H9 (cell line): ENCODE data around the gene CDHR5. TPM values are rescaled to one million over a fixed set of nuclear protein-coding genes. Genes with fewer than 3 reads are reported as not detected.

Experiments
- DNase-seq: peaks from one replicate; pipeline ENCODE4 v3.0.0-alpha.2; 2017
- H2AFZ ChIP-seq: one replicate; pipeline ENCODE4 v1.6.1; 2013; ENCODE audit warnings: mild to moderate bottlenecking, low read length, control low read depth, moderate library complexity
- H2AK5ac ChIP-seq: 2 replicates; pipeline ENCODE4 v1.6.1; 2013; ENCODE audit warnings: low read length, control low read depth, mixed read lengths; ENCODE audit not compliant: insufficient read length
- H2BK120ac ChIP-seq: one replicate; pipeline ENCODE4 v1.6.1; 2013; ENCODE audit warnings: low read depth, mild to moderate bottlenecking, low read length, control low read depth, inconsistent platforms; ENCODE audit not compliant: poor library complexity, severe bottlenecking
- H2BK12ac ChIP-seq: 2 replicates; pipeline ENCODE4 v1.6.1; 2013; ENCODE audit warnings: low read length, control low read depth, mixed read lengths, low read depth; ENCODE audit not compliant: insufficient read length
- H2BK15ac ChIP-seq: 2 replicates; pipeline ENCODE4 v1.6.1; 2013; ENCODE audit warnings: low read depth, low read length, control low read depth
- H2BK20ac ChIP-seq: one replicate; pipeline ENCODE4 v1.6.1; 2013; ENCODE audit warnings: low read depth, mild to moderate bottlenecking, low read length, control low read depth, inconsistent platforms; ENCODE audit not compliant: poor library complexity, severe bottlenecking
- H2BK5ac ChIP-seq: 2 replicates; pipeline ENCODE4 v1.6.1; 2013; ENCODE audit warnings: low read length, control low read depth, mixed read lengths; ENCODE audit not compliant: insufficient read length
- H3K14ac ChIP-seq: 2 replicates; pipeline ENCODE4 v1.6.1; 2013; ENCODE audit warnings: low read length, control low read depth; ENCODE audit not compliant: insufficient read depth
- H3K18ac ChIP-seq: 2 replicates; pipeline ENCODE4 v1.6.1; 2013; ENCODE audit warnings: low read depth, mild to moderate bottlenecking, mixed read lengths, low read length, control low read depth; ENCODE audit not compliant: insufficient read length
- H3K23ac ChIP-seq: 2 replicates; pipeline ENCODE4 v1.6.1; 2013; ENCODE audit warnings: low read length, control low read depth, mixed read lengths, low read depth; ENCODE audit not compliant: insufficient read length
- H3K23me2 ChIP-seq: 2 replicates; pipeline ENCODE4 v1.6.1; 2013; ENCODE audit warnings: low read depth, mild to moderate bottlenecking, mixed read lengths, low read length, control low read depth; ENCODE audit not compliant: insufficient read length, poor library complexity, severe bottlenecking
- H3K27ac ChIP-seq: 2 replicates; pipeline ENCODE4 v1.5.1; 2013; ENCODE audit warnings: low read length, control low read depth, mixed read lengths, low read depth; ENCODE audit not compliant: insufficient read length
- H3K27me3 ChIP-seq: 2 replicates; pipeline ENCODE4 v1.6.1; 2013; ENCODE audit warnings: low read length, control low read depth, inconsistent platforms; ENCODE audit not compliant: insufficient read depth
- H3K4ac ChIP-seq: 2 replicates; pipeline ENCODE4 v1.6.1; 2013; ENCODE audit warnings: low read depth, mild to moderate bottlenecking, control low read depth, inconsistent platforms, low read length, moderate library complexity
- H3K4me1 ChIP-seq: 2 replicates; pipeline ENCODE4 v1.6.1; 2013; ENCODE audit warnings: low read length, control low read depth, inconsistent platforms; ENCODE audit not compliant: insufficient read depth
- H3K4me2 ChIP-seq: 2 replicates; pipeline ENCODE4 v1.6.1; 2013; ENCODE audit warnings: low read length, control low read depth, mixed read lengths; ENCODE audit not compliant: insufficient read length, insufficient read depth
- H3K56ac ChIP-seq: 2 replicates; pipeline ENCODE4 v1.6.1; 2013; ENCODE audit warnings: low read depth, mild to moderate bottlenecking, mixed read lengths, low read length, control low read depth; ENCODE audit not compliant: insufficient read length
- H3K79me1 ChIP-seq: 2 replicates; pipeline ENCODE4 v1.6.1; 2013; ENCODE audit warnings: low read depth, mild to moderate bottlenecking, moderate library complexity, low read length, control low read depth, inconsistent platforms; ENCODE audit not compliant: insufficient read depth, poor library complexity, severe bottlenecking
- H3K79me2 ChIP-seq: 2 replicates; pipeline ENCODE4 v1.6.1; 2013; ENCODE audit warnings: low read length, control low read depth, inconsistent platforms; ENCODE audit not compliant: insufficient read depth
- H3K9ac ChIP-seq: 2 replicates; pipeline ENCODE4 v1.6.1; 2013; ENCODE audit warnings: low read length, control low read depth, mixed read lengths; ENCODE audit not compliant: insufficient read length; ENCODE audit errors: extremely low read depth
- H3K9me3 ChIP-seq: one replicate; pipeline ENCODE4 v1.6.1; 2013; ENCODE audit warnings: low read depth, low read length, inconsistent platforms; ENCODE audit not compliant: control insufficient read depth
- H3T11ph ChIP-seq: one replicate; pipeline ENCODE4 v1.6.1; 2013; ENCODE audit warnings: mild to moderate bottlenecking, low read length, control low read depth, inconsistent platforms
- H4K20me1 ChIP-seq: one replicate; pipeline ENCODE4 v1.6.1; 2013; ENCODE audit not compliant: control insufficient read depth, insufficient read length, insufficient read depth
- H4K5ac ChIP-seq: 2 replicates; pipeline ENCODE4 v1.6.1; 2013; ENCODE audit warnings: low read depth, mild to moderate bottlenecking, mixed read lengths, low read length, control low read depth; ENCODE audit not compliant: insufficient read length
- H4K8ac ChIP-seq: replicated peaks from 2 replicates; pipeline ENCODE4 v1.6.1; 2013; ENCODE audit warnings: low read length, control low read depth, mixed read lengths, low read depth; ENCODE audit not compliant: insufficient read length
- H4K91ac ChIP-seq: 2 replicates; pipeline ENCODE4 v1.6.1; 2013; ENCODE audit warnings: low read depth, mild to moderate bottlenecking, moderate library complexity, mixed read lengths, low read length, control low read depth; ENCODE audit not compliant: insufficient read length
- H3K27ac Mint-ChIP-seq, 3 experiments: 2 replicates in 2 of 3; 3 replicates in 1 of 3; pipeline ENCODE4 v1.8.0; 2020 to 2021; ENCODE audit warnings: mixed read lengths in 3 of 3, mild to moderate bottlenecking in 1 of 3, moderate library complexity in 1 of 3
- H3K27me3 Mint-ChIP-seq: 2 replicates; pipeline ENCODE4 v1.8.0; 2021; ENCODE audit warnings: low read depth, mild to moderate bottlenecking, moderate library complexity, mixed read lengths
- H3K36me3 Mint-ChIP-seq, 3 experiments: 2 replicates in 2 of 3; 3 replicates in 1 of 3; pipeline ENCODE4 v1.8.0; 2020 to 2021; ENCODE audit warnings: low read depth in 3 of 3, mixed read lengths in 3 of 3; ENCODE audit not compliant: insufficient read depth in 1 of 3
- H3K4me1 Mint-ChIP-seq, 2 experiments: 2 replicates each; pipeline ENCODE4 v1.8.0; 2020; ENCODE audit warnings: mixed read lengths in 2 of 2
- H3K4me3 Mint-ChIP-seq, 2 experiments: 2 replicates in 1 of 2; 3 replicates in 1 of 2; pipeline ENCODE4 v1.8.0; 2020 to 2021; ENCODE audit warnings: mild to moderate bottlenecking in 2 of 2, mixed read lengths in 2 of 2, moderate library complexity in 1 of 2
- H3K9me3 Mint-ChIP-seq, 2 experiments: 2 replicates in 1 of 2; 3 replicates in 1 of 2; pipeline ENCODE4 v1.8.0; 2020; ENCODE audit warnings: mild to moderate bottlenecking in 2 of 2, mixed read lengths in 2 of 2, moderate library complexity in 1 of 2
- WGBS: extraction: QIAGEN DNeasy Blood & Tissue Kit; methylation state at CpG from one replicate; pipeline ENCODE4 v1.1.7; 2013; ENCODE audit warnings: missing lambda C conversion rate, low lambda C conversion rate, mixed read lengths; ENCODE audit not compliant: insufficient read length; ENCODE audit errors: extremely low coverage; 5-methylcytosine and 5-hydroxymethylcytosine counted together
- total RNA-seq: library from RNA; stranded (reverse); gene quantifications from 2 replicates; pipeline ENCODE4 v1.2.1, GENCODE V29; 2021
- TF ChIP-seq, protein P1 (sequence below): fragments of 200-600 bp; sonication (generic); conservative IDR thresholded peaks from 3 replicates; pipeline ENCODE4 v1.8.0; 2021; ENCODE audit warnings: antibody characterized with exemption, mild to moderate bottlenecking

CDHR5 gene
- total RNA-seq, 1 experiment from 2014 or later: not detected

DNA sequence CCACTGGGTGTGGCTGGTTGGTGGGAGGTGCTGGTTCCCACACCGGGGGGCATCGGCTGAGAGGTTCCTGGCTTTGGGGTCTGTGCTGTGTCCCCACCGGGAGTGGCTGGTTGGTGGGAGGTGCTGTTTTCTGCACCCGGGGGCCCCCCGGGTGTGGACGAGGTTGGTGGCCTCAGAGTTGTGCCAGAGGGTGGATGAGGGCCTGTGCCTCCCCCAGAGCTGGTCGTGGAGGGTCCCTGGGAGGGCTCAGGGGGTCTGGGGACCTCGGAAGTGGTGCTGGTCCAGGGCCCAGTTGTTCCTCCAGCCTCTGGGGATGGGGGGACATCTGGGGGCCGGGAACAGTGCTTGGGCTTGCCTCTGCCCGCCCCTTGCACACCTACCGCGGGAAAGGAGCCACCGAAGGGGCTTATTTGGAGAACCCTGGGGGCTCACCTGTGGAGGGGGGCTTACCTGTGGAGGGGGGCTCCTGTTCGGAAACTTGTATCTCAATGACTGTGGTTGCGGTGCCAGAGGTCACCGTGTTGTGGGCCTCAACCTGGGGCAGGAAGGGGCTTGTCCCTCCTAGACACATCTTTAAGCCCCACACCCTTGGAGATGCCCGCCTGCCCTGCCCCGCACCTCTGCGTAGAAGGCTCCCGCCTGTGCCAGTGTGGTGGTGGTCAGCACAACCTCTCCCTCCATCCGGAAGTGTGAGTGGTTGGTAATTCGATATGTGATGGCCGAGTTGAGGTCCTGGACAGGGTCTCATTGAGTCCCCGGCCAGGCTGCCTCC is 5.7 kb downstream of the CDHR5 start:
- Histone ChIP-seq H3K23me2 (peaks cover 4% of the 10 kb centered on the region), H2BK12ac (no peak overlapping the region), H3K27ac (no peak overlapping the region), H3K4me2 (no peak overlapping the region), H3K27me3 (no peaks in the 10 kb centered on the region), H3K9ac (no peak overlapping the region), H3K4ac (no peak overlapping the region), H4K91ac (no peak overlapping the region), H3T11ph (no peak overlapping the region), H2BK120ac (no peak overlapping the region), H2AK5ac (no peak overlapping the region), H3K4me1 (no peaks in the 10 kb centered on the region), H2BK5ac (no peak overlapping the region), H4K20me1 (no peaks in the 10 kb centered on the region), H2AFZ (no peak overlapping the region), H4K8ac (no peak overlapping the region), H3K9me3 (no peaks in the 10 kb centered on the region), H3K18ac (no peak overlapping the region), H3K79me2 (no peaks in the 10 kb centered on the region), H3K23ac (no peak overlapping the region), H3K56ac (no peak overlapping the region), H2BK20ac (no peak overlapping the region), H3K79me1 (no peaks in the 10 kb centered on the region), H4K5ac (no peak overlapping the region), H3K14ac (no peak overlapping the region), H2BK15ac (no peak overlapping the region)
- H3K9me3 Mint-ChIP-seq: no peaks in the 10 kb centered on the region
- no CpG with 5 or more reads among the region's 24 CpGs for WGBS
- TF ChIP-seq, protein P1, sequence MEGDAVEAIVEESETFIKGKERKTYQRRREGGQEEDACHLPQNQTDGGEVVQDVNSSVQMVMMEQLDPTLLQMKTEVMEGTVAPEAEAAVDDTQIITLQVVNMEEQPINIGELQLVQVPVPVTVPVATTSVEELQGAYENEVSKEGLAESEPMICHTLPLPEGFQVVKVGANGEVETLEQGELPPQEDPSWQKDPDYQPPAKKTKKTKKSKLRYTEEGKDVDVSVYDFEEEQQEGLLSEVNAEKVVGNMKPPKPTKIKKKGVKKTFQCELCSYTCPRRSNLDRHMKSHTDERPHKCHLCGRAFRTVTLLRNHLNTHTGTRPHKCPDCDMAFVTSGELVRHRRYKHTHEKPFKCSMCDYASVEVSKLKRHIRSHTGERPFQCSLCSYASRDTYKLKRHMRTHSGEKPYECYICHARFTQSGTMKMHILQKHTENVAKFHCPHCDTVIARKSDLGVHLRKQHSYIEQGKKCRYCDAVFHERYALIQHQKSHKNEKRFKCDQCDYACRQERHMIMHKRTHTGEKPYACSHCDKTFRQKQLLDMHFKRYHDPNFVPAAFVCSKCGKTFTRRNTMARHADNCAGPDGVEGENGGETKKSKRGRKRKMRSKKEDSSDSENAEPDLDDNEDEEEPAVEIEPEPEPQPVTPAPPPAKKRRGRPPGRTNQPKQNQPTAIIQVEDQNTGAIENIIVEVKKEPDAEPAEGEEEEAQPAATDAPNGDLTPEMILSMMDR: no peak
- no peak for DNase-seq
- H3K4me3 Mint-ChIP-seq: no peak overlapping the region
- peaks cover 0 to 5% (median 0%) of the 10 kb centered on the region in 3 experiments; a peak in 2 of 7 replicates for H3K36me3 Mint-ChIP-seq
- no peak overlapping the region for H3K27ac Mint-ChIP-seq
- H3K4me1 Mint-ChIP-seq: peaks cover 3 to 4% of the 10 kb centered on the region in 2 experiments; a peak in 2 of 4 replicates
- H3K27me3 Mint-ChIP-seq: peaks cover 4% of the 10 kb centered on the region
